ENCODE results near the gene TAB3.

TAB3 gene

GRCh38 chrX:30887288-30887687, 1.8 kb downstream of the TAB3 start:
- Histone ChIP-seq H3K27ac (ENCODE audit: low read depth, low read length, severe bottlenecking) (no peak overlapping the region), H3K36me3 (ENCODE audit: control insufficient read depth, insufficient read depth, low read length) (no peaks in the 10 kb centered on the region), H3K9me3 (ENCODE audit: control insufficient read depth, low read length) (no peaks in the 10 kb centered on the region), H3K4me1 (ENCODE audit: control insufficient read depth, insufficient read depth, low read length, poor library complexity, severe bottlenecking) (no peaks in the 10 kb centered on the region), H3K4me3 (ENCODE audit: extremely low read depth, insufficient read depth, low read length, poor library complexity, severe bottlenecking) (no peak overlapping the region)
- 83% methylated on average over 1 of the region's 5 CpGs; no CpG with 5 or more reads in 1 of the 2 experiments for WGBS, 2 experiments (ENCODE audit: insufficient coverage in 2 of 2)

DNA sequence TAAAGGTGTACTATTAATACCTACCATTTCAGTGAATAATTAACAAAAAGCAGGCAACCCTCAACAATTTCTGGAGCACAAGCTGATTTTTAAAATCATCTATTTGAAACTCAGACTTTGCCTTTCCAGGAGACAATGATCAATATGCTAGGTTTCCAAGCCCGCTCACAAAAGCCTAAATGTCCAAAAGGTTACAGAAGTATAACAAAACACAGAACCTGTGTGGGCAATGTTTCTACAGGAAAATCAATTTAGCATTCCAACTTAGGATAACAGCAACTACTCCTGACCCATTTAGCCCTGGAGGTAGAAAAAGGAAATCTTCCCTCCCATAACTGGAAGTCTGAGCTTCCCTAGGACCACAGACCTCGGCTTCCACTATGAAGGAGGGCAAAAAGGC, 3.9 kb downstream of the TAB3 start:
- no peaks in the 10 kb centered on the region for H3K9me3 ChIP-seq (ENCODE audit: control insufficient read depth, low read length)
- H3K4me3 ChIP-seq (ENCODE audit: extremely low read depth, insufficient read depth, low read length, poor library complexity, severe bottlenecking): no peak overlapping the region
- H3K4me1 ChIP-seq (ENCODE audit: control insufficient read depth, insufficient read depth, low read length, poor library complexity, severe bottlenecking): no peaks in the 10 kb centered on the region
- H3K27ac ChIP-seq (ENCODE audit: low read depth, low read length, severe bottlenecking): no peak overlapping the region
- no peaks in the 10 kb centered on the region for H3K36me3 ChIP-seq (ENCODE audit: control insufficient read depth, insufficient read depth, low read length)
- WGBS, 2 experiments (ENCODE audit: insufficient coverage in 2 of 2): 80% methylated on average over 1 of the region's 2 CpGs; no CpG with 5 or more reads in 1 of the 2 experiments

DNA sequence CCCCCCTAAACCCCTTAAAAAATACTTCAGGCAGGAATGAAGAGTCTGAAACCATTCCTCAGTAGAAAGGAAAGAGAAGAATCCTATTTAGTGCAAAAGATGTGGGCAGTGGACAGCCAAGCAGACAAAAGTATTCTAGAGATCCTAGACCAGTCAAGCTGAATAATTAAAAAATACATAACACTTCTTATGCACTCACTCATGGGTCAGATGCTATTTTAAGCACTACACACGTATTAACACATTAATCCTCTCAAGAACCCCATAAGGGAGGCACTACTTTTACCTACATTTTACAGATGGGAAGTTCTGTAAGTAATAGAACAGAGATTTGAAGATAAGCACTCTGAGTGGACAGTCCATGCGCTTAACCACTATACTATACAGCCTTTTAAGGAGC, 5.9 kb downstream of the TAB3 start:
- no peaks in the 10 kb centered on the region for H3K9me3 ChIP-seq (ENCODE audit: control insufficient read depth, low read length)
- no CpG with 5 or more reads among the region's 2 CpGs for WGBS, 2 experiments (ENCODE audit: insufficient coverage in 2 of 2)
- H3K36me3 ChIP-seq (ENCODE audit: control insufficient read depth, insufficient read depth, low read length): no peaks in the 10 kb centered on the region
- no peaks in the 10 kb centered on the region for H3K4me1 ChIP-seq (ENCODE audit: control insufficient read depth, insufficient read depth, low read length, poor library complexity, severe bottlenecking)
- H3K27ac ChIP-seq (ENCODE audit: low read depth, low read length, severe bottlenecking): no peak overlapping the region
- no peak overlapping the region for H3K4me3 ChIP-seq (ENCODE audit: extremely low read depth, insufficient read depth, low read length, poor library complexity, severe bottlenecking)

GRCh38 chrX:30881797-30882196, 7.3 kb downstream of the TAB3 start:
- no peaks in the 10 kb centered on the region for H3K4me1 ChIP-seq (ENCODE audit: control insufficient read depth, insufficient read depth, low read length, poor library complexity, severe bottlenecking)
- no peaks in the 10 kb centered on the region for H3K36me3 ChIP-seq (ENCODE audit: control insufficient read depth, insufficient read depth, low read length)
- H3K27ac ChIP-seq (ENCODE audit: low read depth, low read length, severe bottlenecking): no peak overlapping the region
- no peaks in the 10 kb centered on the region for H3K9me3 ChIP-seq (ENCODE audit: control insufficient read depth, low read length)
- WGBS, 2 experiments (ENCODE audit: insufficient coverage in 2 of 2): no CpG with 5 or more reads among the region's 1 CpG
- H3K4me3 ChIP-seq (ENCODE audit: extremely low read depth, insufficient read depth, low read length, poor library complexity, severe bottlenecking): no peak overlapping the region

GRCh38 chrX:30881390-30881789, 7.7 kb downstream of the TAB3 start:
- Histone ChIP-seq H3K4me3 (ENCODE audit: extremely low read depth, insufficient read depth, low read length, poor library complexity, severe bottlenecking) (no peak overlapping the region), H3K36me3 (ENCODE audit: control insufficient read depth, insufficient read depth, low read length) (no peaks in the 10 kb centered on the region), H3K9me3 (ENCODE audit: control insufficient read depth, low read length) (no peaks in the 10 kb centered on the region), H3K4me1 (ENCODE audit: control insufficient read depth, insufficient read depth, low read length, poor library complexity, severe bottlenecking) (no peaks in the 10 kb centered on the region), H3K27ac (ENCODE audit: low read depth, low read length, severe bottlenecking) (no peak overlapping the region)
- WGBS, 2 experiments (ENCODE audit: insufficient coverage in 2 of 2): no CpG with 5 or more reads among the region's 1 CpG

DNA sequence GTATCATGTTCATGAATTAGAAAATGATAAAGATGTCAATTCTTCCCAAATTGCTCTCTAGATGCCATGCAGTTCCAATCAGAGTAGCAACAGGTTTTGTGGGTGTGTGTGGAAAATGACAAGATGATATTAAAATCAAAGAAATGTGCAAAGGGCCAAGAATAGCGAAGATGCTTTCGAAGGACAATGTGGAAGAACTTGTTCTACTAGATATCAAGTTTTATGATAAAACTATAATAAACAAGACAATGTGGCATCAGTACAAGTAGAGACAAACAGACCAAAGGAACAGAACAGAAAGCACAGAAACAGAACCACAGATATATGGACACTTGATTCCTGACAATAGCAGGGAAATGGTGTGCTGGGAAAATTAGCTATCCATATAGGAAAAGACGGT, 9.0 kb downstream of the TAB3 start:
- Histone ChIP-seq H3K27ac (ENCODE audit: low read depth, low read length, severe bottlenecking) (no peak overlapping the region), H3K9me3 (ENCODE audit: control insufficient read depth, low read length) (no peaks in the 10 kb centered on the region), H3K36me3 (ENCODE audit: control insufficient read depth, insufficient read depth, low read length) (no peaks in the 10 kb centered on the region), H3K4me1 (ENCODE audit: control insufficient read depth, insufficient read depth, low read length, poor library complexity, severe bottlenecking) (peaks cover 3% of the 10 kb centered on the region), H3K4me3 (ENCODE audit: extremely low read depth, insufficient read depth, low read length, poor library complexity, severe bottlenecking) (no peak overlapping the region)
- no CpG with 5 or more reads among the region's 3 CpGs for WGBS, 2 experiments (ENCODE audit: insufficient coverage in 2 of 2)

GRCh38 chrX:30876367-30876766, 12.7 kb downstream of the TAB3 start:
- Histone ChIP-seq H3K4me1 (ENCODE audit: control insufficient read depth, insufficient read depth, low read length, poor library complexity, severe bottlenecking) (peaks cover 3% of the 10 kb centered on the region), H3K4me3 (ENCODE audit: extremely low read depth, insufficient read depth, low read length, poor library complexity, severe bottlenecking) (no peak overlapping the region), H3K36me3 (ENCODE audit: control insufficient read depth, insufficient read depth, low read length) (no peaks in the 10 kb centered on the region), H3K9me3 (ENCODE audit: control insufficient read depth, low read length) (no peaks in the 10 kb centered on the region), H3K27ac (ENCODE audit: low read depth, low read length, severe bottlenecking) (no peak overlapping the region)
- 81% methylated on average over 5 of the region's 6 CpGs; no CpG with 5 or more reads in 1 of the 2 experiments for WGBS, 2 experiments (ENCODE audit: insufficient coverage in 2 of 2)

GRCh38 chrX:30875957-30876356, 13.1 kb downstream of the TAB3 start:
- H3K4me3 ChIP-seq (ENCODE audit: extremely low read depth, insufficient read depth, low read length, poor library complexity, severe bottlenecking): no peak overlapping the region
- no peaks in the 10 kb centered on the region for H3K9me3 ChIP-seq (ENCODE audit: control insufficient read depth, low read length)
- no peaks in the 10 kb centered on the region for H3K36me3 ChIP-seq (ENCODE audit: control insufficient read depth, insufficient read depth, low read length)
- peaks cover 3% of the 10 kb centered on the region for H3K4me1 ChIP-seq (ENCODE audit: control insufficient read depth, insufficient read depth, low read length, poor library complexity, severe bottlenecking)
- H3K27ac ChIP-seq (ENCODE audit: low read depth, low read length, severe bottlenecking): no peak overlapping the region
- 80% methylated on average over 1 of the region's 3 CpGs; no CpG with 5 or more reads in 1 of the 2 experiments for WGBS, 2 experiments (ENCODE audit: insufficient coverage in 2 of 2)

GRCh38 chrX:30874851-30875250, 14.2 kb downstream of the TAB3 start:
- H3K27ac ChIP-seq (ENCODE audit: low read depth, low read length, severe bottlenecking): no peak overlapping the region
- WGBS, 2 experiments (ENCODE audit: insufficient coverage in 2 of 2): 90 to 100% methylated on average over 2 of the region's 3 CpGs

GRCh38 chrX:30870572-30870971, 18.5 kb downstream of the TAB3 start:
- WGBS, 2 experiments (ENCODE audit: insufficient coverage in 2 of 2): no CpG with 5 or more reads among the region's 2 CpGs
- H3K4me3 ChIP-seq (ENCODE audit: extremely low read depth, insufficient read depth, low read length, poor library complexity, severe bottlenecking): no peak overlapping the region

More at GRCh38 chrX:30874851-30875250, 14.2 kb downstream of the TAB3 start:
- Histone ChIP-seq H3K36me3 (ENCODE audit: control insufficient read depth, insufficient read depth, low read length) (no peaks in the 10 kb centered on the region), H3K4me1 (ENCODE audit: control insufficient read depth, insufficient read depth, low read length, poor library complexity, severe bottlenecking) (peaks cover 3% of the 10 kb centered on the region), H3K9me3 (ENCODE audit: control insufficient read depth, low read length) (no peaks in the 10 kb centered on the region), H3K4me3 (ENCODE audit: extremely low read depth, insufficient read depth, low read length, poor library complexity, severe bottlenecking) (no peak overlapping the region)

GRCh38 chrX:30865612-30866011, 23.4 kb downstream of the TAB3 start:
- no peak overlapping the region for H3K4me3 ChIP-seq (ENCODE audit: extremely low read depth, insufficient read depth, low read length, poor library complexity, severe bottlenecking)
- H3K27ac ChIP-seq (ENCODE audit: low read depth, low read length, severe bottlenecking): no peak overlapping the region
- H3K4me1 ChIP-seq (ENCODE audit: control insufficient read depth, insufficient read depth, low read length, poor library complexity, severe bottlenecking): no peaks in the 10 kb centered on the region
- WGBS, 2 experiments (ENCODE audit: insufficient coverage in 2 of 2): no CpG with 5 or more reads among the region's 1 CpG
- H3K9me3 ChIP-seq (ENCODE audit: control insufficient read depth, low read length): no peaks in the 10 kb centered on the region
- peaks cover 4% of the 10 kb centered on the region for H3K36me3 ChIP-seq (ENCODE audit: control insufficient read depth, insufficient read depth, low read length)

More at GRCh38 chrX:30870572-30870971, 18.5 kb downstream of the TAB3 start:
- Histone ChIP-seq H3K4me1 (ENCODE audit: control insufficient read depth, insufficient read depth, low read length, poor library complexity, severe bottlenecking) (no peaks in the 10 kb centered on the region), H3K27ac (ENCODE audit: low read depth, low read length, severe bottlenecking) (no peak overlapping the region), H3K9me3 (ENCODE audit: control insufficient read depth, low read length) (no peaks in the 10 kb centered on the region), H3K36me3 (ENCODE audit: control insufficient read depth, insufficient read depth, low read length) (peaks cover 4% of the 10 kb centered on the region)

All from mesodermal cell (in vitro differentiated cells).